ENCODE results near the gene VPS51. TPM values are rescaled to one million over a fixed set of nuclear protein-coding genes. Genes with fewer than 3 reads are reported as not detected.

Gene VPS51
- total and polyA plus RNA-seq, 9 of the 15 experiments (the other 6 are each of a cell fraction or from before 2014, with no cell fraction given): 1.8 to 143 (median 46.8) TPM

DNA sequence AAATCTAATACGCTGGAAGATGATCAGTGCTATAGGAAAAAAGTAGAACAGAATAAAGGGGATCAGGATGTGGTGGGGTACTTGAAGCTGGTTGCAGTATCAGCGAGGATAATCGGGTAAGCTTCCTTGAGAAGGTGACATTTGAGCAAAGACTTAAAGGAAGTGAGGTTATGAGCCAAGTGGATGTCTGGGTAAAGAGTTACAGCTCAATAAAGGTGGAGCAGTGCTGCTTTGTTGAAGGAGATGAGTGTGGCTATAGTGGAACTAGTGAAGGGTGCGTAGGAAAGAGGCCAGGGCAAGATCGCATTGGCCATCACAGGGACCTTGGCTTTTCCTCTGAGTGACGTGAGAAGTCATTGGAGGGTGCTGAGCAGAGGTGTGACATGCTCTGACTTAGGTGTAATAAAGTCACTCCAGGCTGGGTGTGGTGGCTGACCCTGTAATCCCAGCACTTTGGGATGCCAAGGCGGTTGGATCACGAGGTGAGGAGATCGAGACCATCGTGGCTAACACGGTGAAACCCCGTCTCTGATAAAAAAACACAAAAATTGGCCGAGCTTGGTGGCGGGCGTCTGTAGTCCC is 40.6 kb downstream of the VPS51 start (continued):
- TF ChIP-seq, protein P1, sequence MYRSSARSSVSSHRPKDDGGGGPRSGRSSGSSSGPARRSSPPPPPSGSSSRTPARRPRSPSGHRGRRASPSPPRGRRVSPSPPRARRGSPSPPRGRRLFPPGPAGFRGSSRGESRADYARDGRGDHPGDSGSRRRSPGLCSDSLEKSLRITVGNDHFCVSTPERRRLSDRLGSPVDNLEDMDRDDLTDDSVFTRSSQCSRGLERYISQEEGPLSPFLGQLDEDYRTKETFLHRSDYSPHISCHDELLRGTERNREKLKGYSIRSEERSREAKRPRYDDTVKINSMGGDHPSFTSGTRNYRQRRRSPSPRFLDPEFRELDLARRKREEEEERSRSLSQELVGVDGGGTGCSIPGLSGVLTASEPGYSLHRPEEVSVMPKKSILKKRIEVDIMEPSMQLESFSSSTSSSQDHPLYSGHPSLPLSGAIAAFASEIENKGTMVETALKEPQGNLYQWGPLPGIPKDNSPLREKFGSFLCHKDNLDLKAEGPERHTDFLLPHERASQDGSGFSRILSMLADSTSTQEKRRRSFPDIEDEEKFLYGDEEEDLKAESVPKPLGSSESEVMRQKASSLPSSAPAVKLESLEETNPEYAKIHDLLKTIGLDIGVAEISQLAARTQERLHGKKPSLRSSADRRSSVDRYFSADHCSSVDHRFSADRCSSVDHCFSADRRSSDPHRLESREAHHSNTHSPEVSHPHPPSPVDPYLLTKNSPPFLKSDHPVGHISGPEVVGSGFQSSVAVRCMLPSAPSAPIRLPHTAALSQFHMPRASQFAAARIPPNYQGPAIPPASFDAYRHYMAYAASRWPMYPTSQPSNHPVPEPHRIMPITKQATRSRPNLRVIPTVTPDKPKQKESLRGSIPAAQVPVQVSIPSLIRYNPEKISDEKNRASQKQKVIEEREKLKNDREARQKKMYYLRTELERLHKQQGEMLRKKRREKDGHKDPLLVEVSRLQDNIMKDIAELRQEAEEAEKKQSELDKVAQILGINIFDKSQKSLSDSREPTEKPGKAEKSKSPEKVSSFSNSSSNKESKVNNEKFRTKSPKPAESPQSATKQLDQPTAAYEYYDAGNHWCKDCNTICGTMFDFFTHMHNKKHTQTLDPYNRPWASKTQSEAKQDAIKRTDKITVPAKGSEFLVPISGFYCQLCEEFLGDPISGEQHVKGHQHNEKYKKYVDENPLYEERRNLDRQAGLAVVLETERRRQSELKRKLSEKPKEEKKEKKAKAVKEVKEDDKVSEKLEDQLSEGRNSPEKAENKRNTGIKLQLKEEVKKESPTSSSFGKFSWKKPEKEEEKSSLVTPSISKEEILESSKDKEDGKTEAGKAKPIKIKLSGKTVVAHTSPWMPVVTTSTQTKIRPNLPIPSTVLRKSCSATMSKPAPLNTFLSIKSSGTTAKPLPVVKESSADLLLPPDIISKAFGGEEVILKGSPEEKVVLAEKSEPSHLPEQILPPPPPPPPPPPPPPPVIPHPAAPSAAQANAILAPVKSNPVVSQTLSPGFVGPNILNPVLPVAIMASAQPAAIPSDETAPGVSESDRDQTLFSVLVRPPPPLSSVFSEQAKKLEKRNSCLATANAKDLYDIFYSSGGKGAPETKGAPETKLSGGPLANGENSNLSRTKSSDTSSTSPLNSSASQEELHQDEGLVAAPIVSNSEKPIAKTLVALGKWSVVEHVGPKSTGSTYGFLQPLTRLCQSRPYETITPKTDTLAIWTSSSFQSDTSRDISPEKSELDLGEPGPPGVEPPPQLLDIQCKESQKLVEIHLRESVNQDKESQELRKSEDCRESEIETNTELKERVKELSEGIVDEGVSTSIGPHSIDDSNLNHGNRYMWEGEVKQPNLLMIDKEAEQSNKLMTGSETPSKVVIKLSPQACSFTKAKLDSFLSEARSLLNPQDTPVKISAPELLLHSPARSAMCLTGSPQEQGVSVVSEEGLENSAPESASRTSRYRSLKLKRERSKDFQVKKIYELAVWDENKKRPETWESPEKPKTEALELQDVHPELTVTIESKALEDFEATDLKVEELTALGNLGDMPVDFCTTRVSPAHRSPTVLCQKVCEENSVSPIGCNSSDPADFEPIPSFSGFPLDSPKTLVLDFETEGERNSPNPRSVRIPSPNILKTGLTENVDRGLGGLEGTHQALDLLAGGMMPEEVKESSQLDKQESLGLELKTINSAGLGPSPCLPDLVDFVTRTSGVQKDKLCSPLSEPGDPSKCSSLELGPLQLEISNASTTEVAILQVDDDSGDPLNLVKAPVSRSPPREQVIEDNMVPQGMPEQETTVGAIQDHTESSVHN (IDR thresholded peaks at IDR 0.05; ENCODE audit: borderline replicate concordance in 1 of 2, low read depth in 1 of 2): no peak
- TF ChIP-seq ZNF586 (CRISPR knock-in tag; conservative IDR thresholded peaks at IDR 0.05): no peak

All from K562 (cell line).